ENCODE results near the gene KASH5.

DNA sequence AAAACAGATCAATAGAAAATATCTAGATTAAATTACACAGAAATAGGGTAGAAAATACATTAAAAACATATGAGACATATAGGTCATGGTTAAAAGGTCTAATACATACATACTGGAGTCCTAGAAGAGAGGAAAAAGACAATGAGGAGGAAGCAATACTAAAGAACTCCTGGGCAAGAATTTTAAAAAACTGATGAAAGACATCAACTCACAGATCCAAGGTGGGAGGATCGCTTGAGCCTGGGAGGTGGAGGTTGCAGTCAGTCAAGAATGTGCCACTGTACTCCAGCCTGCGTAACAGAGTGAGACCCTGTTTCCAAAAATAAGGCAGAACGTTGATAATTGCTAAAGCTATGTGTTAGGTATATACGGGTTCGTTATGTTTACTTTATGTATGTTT is 5.4 kb upstream of the KASH5 start:
- no peak for TF ChIP-seq POLR2A (IDR thresholded peaks at IDR 0.05)
- TF ChIP-seq, protein P1, sequence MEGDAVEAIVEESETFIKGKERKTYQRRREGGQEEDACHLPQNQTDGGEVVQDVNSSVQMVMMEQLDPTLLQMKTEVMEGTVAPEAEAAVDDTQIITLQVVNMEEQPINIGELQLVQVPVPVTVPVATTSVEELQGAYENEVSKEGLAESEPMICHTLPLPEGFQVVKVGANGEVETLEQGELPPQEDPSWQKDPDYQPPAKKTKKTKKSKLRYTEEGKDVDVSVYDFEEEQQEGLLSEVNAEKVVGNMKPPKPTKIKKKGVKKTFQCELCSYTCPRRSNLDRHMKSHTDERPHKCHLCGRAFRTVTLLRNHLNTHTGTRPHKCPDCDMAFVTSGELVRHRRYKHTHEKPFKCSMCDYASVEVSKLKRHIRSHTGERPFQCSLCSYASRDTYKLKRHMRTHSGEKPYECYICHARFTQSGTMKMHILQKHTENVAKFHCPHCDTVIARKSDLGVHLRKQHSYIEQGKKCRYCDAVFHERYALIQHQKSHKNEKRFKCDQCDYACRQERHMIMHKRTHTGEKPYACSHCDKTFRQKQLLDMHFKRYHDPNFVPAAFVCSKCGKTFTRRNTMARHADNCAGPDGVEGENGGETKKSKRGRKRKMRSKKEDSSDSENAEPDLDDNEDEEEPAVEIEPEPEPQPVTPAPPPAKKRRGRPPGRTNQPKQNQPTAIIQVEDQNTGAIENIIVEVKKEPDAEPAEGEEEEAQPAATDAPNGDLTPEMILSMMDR (IDR thresholded peaks at IDR 0.05) = no peak
